ENCODE measurements around the gene RNF128.

The RNF128 gene

DNA sequence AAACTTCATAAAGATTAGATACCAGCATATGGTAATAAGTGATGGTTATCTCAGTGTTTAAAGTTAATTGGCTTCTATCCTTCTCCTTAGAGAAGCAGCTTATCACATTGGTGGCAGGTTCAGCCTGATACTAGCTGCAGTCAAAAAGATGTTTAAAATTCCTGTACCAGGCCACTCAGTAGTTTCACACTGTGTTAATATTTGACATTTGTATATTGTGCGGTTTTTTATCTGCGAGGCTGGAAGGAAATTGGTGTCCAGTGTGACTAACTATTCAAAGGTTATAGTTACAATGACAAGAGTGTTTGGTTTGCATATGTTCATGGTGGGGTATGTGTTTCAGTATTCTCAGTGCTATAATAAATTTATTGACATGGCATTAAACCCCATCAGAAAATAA, 48.5 kb downstream of the RNF128 start:
- TF ChIP-seq, protein P1, sequence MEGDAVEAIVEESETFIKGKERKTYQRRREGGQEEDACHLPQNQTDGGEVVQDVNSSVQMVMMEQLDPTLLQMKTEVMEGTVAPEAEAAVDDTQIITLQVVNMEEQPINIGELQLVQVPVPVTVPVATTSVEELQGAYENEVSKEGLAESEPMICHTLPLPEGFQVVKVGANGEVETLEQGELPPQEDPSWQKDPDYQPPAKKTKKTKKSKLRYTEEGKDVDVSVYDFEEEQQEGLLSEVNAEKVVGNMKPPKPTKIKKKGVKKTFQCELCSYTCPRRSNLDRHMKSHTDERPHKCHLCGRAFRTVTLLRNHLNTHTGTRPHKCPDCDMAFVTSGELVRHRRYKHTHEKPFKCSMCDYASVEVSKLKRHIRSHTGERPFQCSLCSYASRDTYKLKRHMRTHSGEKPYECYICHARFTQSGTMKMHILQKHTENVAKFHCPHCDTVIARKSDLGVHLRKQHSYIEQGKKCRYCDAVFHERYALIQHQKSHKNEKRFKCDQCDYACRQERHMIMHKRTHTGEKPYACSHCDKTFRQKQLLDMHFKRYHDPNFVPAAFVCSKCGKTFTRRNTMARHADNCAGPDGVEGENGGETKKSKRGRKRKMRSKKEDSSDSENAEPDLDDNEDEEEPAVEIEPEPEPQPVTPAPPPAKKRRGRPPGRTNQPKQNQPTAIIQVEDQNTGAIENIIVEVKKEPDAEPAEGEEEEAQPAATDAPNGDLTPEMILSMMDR (IDR thresholded peaks at IDR 0.05; ENCODE audit: extremely low read depth, insufficient read depth, missing control alignments) = no peak
- no peak for DNase-seq (ENCODE audit: low spot score)
- in situ Hi-C loops (cut with MboI; ENCODE audit: low pct_unique_long_range_greater_than_20kb, low sequenced_read_pairs, unreplicated experiment) = no loop called here

GRCh38 chrX:106780264-106780663, 53.8 kb downstream of the RNF128 start:
- TF ChIP-seq, protein P1 (IDR thresholded peaks at IDR 0.05; ENCODE audit: extremely low read depth, insufficient read depth, missing control alignments) = no peak
- no peak for DNase-seq (ENCODE audit: low spot score)
- in situ Hi-C loops (cut with MboI; ENCODE audit: low pct_unique_long_range_greater_than_20kb, low sequenced_read_pairs, unreplicated experiment) = no loop called here

- in situ Hi-C loops (cut with MboI; ENCODE audit: low pct_unique_long_range_greater_than_20kb, low sequenced_read_pairs, unreplicated experiment) = no loop called here
- DNase-seq (ENCODE audit: low spot score) = no peak
- TF ChIP-seq, protein P1 (IDR thresholded peaks at IDR 0.05; ENCODE audit: extremely low read depth, insufficient read depth, missing control alignments) = no peak
Measured at GRCh38 chrX:106780664-106781377, 54.3 kb downstream of the RNF128 start.

DNA sequence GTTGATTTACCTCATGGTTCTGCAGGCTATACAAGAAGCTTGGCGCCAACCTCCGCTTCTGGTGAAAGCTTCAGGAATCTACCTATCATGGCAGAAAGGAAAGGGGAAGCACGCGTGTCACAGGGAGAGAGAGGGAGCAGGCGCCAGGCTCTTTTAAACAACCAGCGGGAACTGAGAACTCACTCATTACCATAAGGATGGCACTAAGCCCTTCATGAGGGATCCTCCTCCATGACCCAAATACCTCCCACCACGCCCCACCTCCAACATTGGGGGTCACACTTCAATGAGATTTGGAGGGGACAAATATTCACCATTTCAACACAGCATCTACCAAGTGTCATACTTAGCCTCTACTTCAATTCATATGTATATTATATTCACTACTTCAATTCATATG, 57.2 kb downstream of the RNF128 start:
- TF ChIP-seq, protein P1 (IDR thresholded peaks at IDR 0.05; ENCODE audit: extremely low read depth, insufficient read depth, missing control alignments) = no peak
- DNase-seq (ENCODE audit: low spot score) = no peak
- in situ Hi-C loops (cut with MboI; ENCODE audit: low pct_unique_long_range_greater_than_20kb, low sequenced_read_pairs, unreplicated experiment) = no loop called here

DNA sequence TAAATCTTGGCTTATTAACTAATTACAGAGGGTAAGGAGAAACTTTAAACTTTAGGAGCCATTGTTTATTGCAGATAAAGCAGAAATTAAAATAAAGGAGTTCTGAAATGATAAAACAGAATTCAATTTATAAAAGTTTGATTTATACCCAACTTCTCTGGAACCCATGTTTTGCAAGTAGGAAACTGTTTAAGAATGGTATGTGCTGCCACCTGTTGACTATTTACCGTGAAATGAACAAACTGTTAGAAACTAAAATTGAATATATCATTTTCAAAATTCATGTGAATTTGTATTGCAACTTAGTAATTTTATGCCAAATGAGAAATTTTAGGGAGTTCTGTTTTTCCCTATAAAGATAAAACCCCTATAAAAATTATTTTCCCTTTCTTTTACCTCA, 65.0 kb downstream of the RNF128 start:
- no peak for DNase-seq (ENCODE audit: low spot score)
- TF ChIP-seq, protein P1 (IDR thresholded peaks at IDR 0.05; ENCODE audit: extremely low read depth, insufficient read depth, missing control alignments) = peak; percentile 43
- in situ Hi-C loops (cut with MboI; ENCODE audit: low pct_unique_long_range_greater_than_20kb, low sequenced_read_pairs, unreplicated experiment) = no loop called here

- TF ChIP-seq, protein P1 (IDR thresholded peaks at IDR 0.05; ENCODE audit: extremely low read depth, insufficient read depth, missing control alignments) = no peak
- in situ Hi-C loops (cut with MboI; ENCODE audit: low pct_unique_long_range_greater_than_20kb, low sequenced_read_pairs, unreplicated experiment) = no loop called here
- DNase-seq (ENCODE audit: low spot score) = no peak
Measured at GRCh38 chrX:106802063-106802387, 75.5 kb downstream of the RNF128 start.

Data from GM13977 (cell line).